IMR-90 (cell line): ENCODE results near the gene SLC19A1. TPM values are rescaled to one million over a fixed set of nuclear protein-coding genes. Genes with fewer than 3 reads are reported as not detected.

Experiments
- ATAC-seq: fragments of 200-7000 bp; cut with Tn5 transposase; 2 replicates; pipeline ENCODE4 v1.9.1; 2020; ENCODE audit warnings: low read depth, mild to moderate bottlenecking, moderate library complexity
- BruUV-seq: library from RNA; stranded (reverse); fragments of 400-500 nt; replicated peaks from 2 replicates; lab custom pipeline; 2021; lab: Mats Ljungman, UMichigan
- CTCF ChIA-PET: fragments of 300-600 bp; formaldehyde crosslinking; extraction: SDS; loops from one replicate; lab custom pipeline; 2021; ENCODE audit warnings: antibody characterized with exemption; lab: Yijun Ruan, JAX
- POLR2A ChIA-PET: fragments of 300-600 bp; sonication (Branson Sonifier 250); formaldehyde crosslinking; loops from one replicate; lab custom pipeline; 2022; ENCODE audit warnings: antibody characterized with exemption; ENCODE audit not compliant: unreplicated experiment; lab: Charles Lee
- DNase-seq: peaks from one replicate; pipeline ENCODE4 v3.0.0; 2013
- H2AFZ ChIP-seq: replicated peaks from 2 replicates; pipeline ENCODE3; 2013; ENCODE audit warnings: low read length, mild to moderate bottlenecking; ENCODE audit not compliant: poor library complexity
- H2AK5ac ChIP-seq: 2 replicates; pipeline ENCODE4 v1.6.1; 2013; ENCODE audit warnings: low read depth, low read length, inconsistent platforms
- H2AK9ac ChIP-seq: replicated peaks from 2 replicates; pipeline ENCODE3; 2013; ENCODE audit warnings: mild to moderate bottlenecking, low read depth, low read length, moderate library complexity; ENCODE audit not compliant: poor library complexity
- H2BK120ac ChIP-seq: 2 replicates; pipeline ENCODE4 v1.6.1; 2013; ENCODE audit warnings: low read depth, low read length, inconsistent platforms
- H2BK15ac ChIP-seq: 3 replicates; pipeline ENCODE4 v1.6.1; 2013; ENCODE audit warnings: low read depth, low read length, inconsistent platforms
- H2BK20ac ChIP-seq: 2 replicates; pipeline ENCODE4 v1.6.1; 2013; ENCODE audit warnings: low read depth, mild to moderate bottlenecking, inconsistent platforms, low read length, moderate library complexity
- H2BK5ac ChIP-seq: 2 replicates; pipeline ENCODE4 v1.6.1; 2013; ENCODE audit warnings: mild to moderate bottlenecking, low read depth, low read length, inconsistent platforms; ENCODE audit not compliant: poor library complexity, severe bottlenecking
- H3K14ac ChIP-seq: replicated peaks from 2 replicates; pipeline ENCODE4 v1.6.1; 2013; ENCODE audit warnings: low read depth, low read length, inconsistent platforms
- H3K18ac ChIP-seq: 2 replicates; pipeline ENCODE4 v1.6.1; 2013; ENCODE audit warnings: low read depth, low read length, control low read depth
- H3K23ac ChIP-seq: 2 replicates; pipeline ENCODE4 v1.6.1; 2013; ENCODE audit warnings: low read depth, low read length, inconsistent platforms
- H3K27ac ChIP-seq: 2 replicates; pipeline ENCODE4 v1.5.1; 2013; ENCODE audit warnings: mild to moderate bottlenecking, control low read depth, low read length; ENCODE audit not compliant: insufficient read depth
- H3K27me3 ChIP-seq: 2 replicates; pipeline ENCODE4 v1.6.1; 2013; ENCODE audit warnings: low read length; ENCODE audit not compliant: control insufficient read depth, insufficient read depth
- H3K36me3 ChIP-seq: 2 replicates; pipeline ENCODE4 v1.6.1; 2013; ENCODE audit warnings: low read length, mixed read lengths; ENCODE audit not compliant: control insufficient read depth, insufficient read depth
- H3K4ac ChIP-seq: 2 replicates; pipeline ENCODE4 v1.6.1; 2013; ENCODE audit warnings: low read depth, low read length, inconsistent platforms
- H3K4me1 ChIP-seq: 2 replicates; pipeline ENCODE4 v1.6.1; 2013; ENCODE audit warnings: low read length, mixed read lengths; ENCODE audit not compliant: control insufficient read depth, insufficient read depth
- H3K4me2 ChIP-seq: 2 replicates; pipeline ENCODE4 v1.6.1; 2013; ENCODE audit warnings: low read depth, mild to moderate bottlenecking, control low read depth, low read length, moderate library complexity
- H3K4me3 ChIP-seq: 2 replicates; pipeline ENCODE4 v1.5.1; 2013; ENCODE audit warnings: low read depth, mild to moderate bottlenecking, control low read depth, low read length, moderate library complexity; ENCODE audit not compliant: insufficient read depth
- H3K56ac ChIP-seq: 2 replicates; pipeline ENCODE4 v1.6.1; 2013; ENCODE audit warnings: low read length, inconsistent platforms; ENCODE audit not compliant: insufficient read depth; ENCODE audit errors: extremely low read depth
- H3K79me1 ChIP-seq, 2 experiments: 2 replicates each; pipeline ENCODE4 v1.6.1; 2013; ENCODE audit warnings: low read length in 2 of 2, inconsistent platforms in 1 of 2, low read depth in 1 of 2
- H3K9ac ChIP-seq: 2 replicates; pipeline ENCODE4 v1.6.1; 2013; ENCODE audit warnings: low read depth, low read length, control low read depth
- H3K9me1 ChIP-seq: 2 replicates; pipeline ENCODE4 v1.6.1; 2013; ENCODE audit warnings: low read length, inconsistent platforms; ENCODE audit not compliant: insufficient read depth
- H3K9me3 ChIP-seq: 2 replicates; pipeline ENCODE4 v1.6.1; 2013; ENCODE audit warnings: low read length; ENCODE audit not compliant: control insufficient read depth, insufficient read depth
- H4K20me1 ChIP-seq: 2 replicates; pipeline ENCODE4 v1.6.1; 2013; ENCODE audit warnings: low read length, inconsistent platforms; ENCODE audit not compliant: insufficient read depth
- H4K5ac ChIP-seq: 2 replicates; pipeline ENCODE4 v1.6.1; 2013; ENCODE audit warnings: mild to moderate bottlenecking, low read depth, low read length, control low read depth
- H4K8ac ChIP-seq, 2 experiments: 2 replicates each; pipeline ENCODE4 v1.6.1; 2013; ENCODE audit warnings: low read depth in 2 of 2, low read length in 2 of 2, control low read depth in 1 of 2, inconsistent platforms in 1 of 2
- H4K91ac ChIP-seq: 2 replicates; pipeline ENCODE4 v1.6.1; 2013; ENCODE audit warnings: low read depth, low read length, inconsistent platforms; ENCODE audit not compliant: insufficient read depth
- FOS ChIP-seq: fragments of 150-350 bp; IDR thresholded peaks from 2 replicates; pipeline ENCODE4 v1.6.1; 2016; ENCODE audit warnings: low read depth, low read length
- MXI1 ChIP-seq: IDR thresholded peaks from 2 replicates; pipeline ENCODE4 v1.6.1; 2012; ENCODE audit warnings: low read depth, mild to moderate bottlenecking, low read length, moderate library complexity, borderline replicate concordance
- NFE2L2 ChIP-seq: fragments of 150-350 bp; IDR thresholded peaks from 2 replicates; pipeline ENCODE4 v1.6.1; 2016; ENCODE audit warnings: low read depth, mild to moderate bottlenecking, low read length
- RAD21 ChIP-seq: IDR thresholded peaks from 2 replicates; pipeline ENCODE4 v1.6.1; 2012; ENCODE audit warnings: low read length, improper control_type of control experiment
- WGBS, 2 experiments: methylation state at CpG; one replicate each; pipeline versions ENCODE4 v1.1.5 to v1.1.7; 2013; ENCODE audit warnings: missing lambda C conversion rate in 2 of 2; ENCODE audit not compliant: insufficient read length in 1 of 2; ENCODE audit errors: extremely low coverage in 2 of 2; 5-methylcytosine and 5-hydroxymethylcytosine counted together
- dilution Hi-C: fragments of 300-500 bp; cut with HindIII; formaldehyde crosslinking; loops from one replicate; pipeline ENCODE4 v1.14.3; 2018; ENCODE audit warnings: low sequenced_read_pairs; ENCODE audit not compliant: unreplicated experiment
- in situ Hi-C: fragments of 300-500 bp; cut with MboI; formaldehyde crosslinking; loops from 3 replicates; pipeline ENCODE4 v1.14.3; 2019; ENCODE audit warnings: low sequenced_read_pairs, inconsistent platforms, mixed read lengths
- intact Hi-C: fragments of 100-400 bp; cut with micrococcal nuclease; formaldehyde crosslinking; loops from 2 replicates; pipeline ENCODE4 v1.10.0; 2022
- polyA plus RNA-seq, 3 experiments: library from polyadenylated mRNA; depleted of rRNA; stranded (reverse); fragments of >200 nt; gene quantifications; 2 replicates each; pipeline ENCODE4 v1.2.3, GENCODE V29; 2012; ENCODE audit warnings: low replicate concordance in 1 of 3
- total RNA-seq: library from RNA; depleted of rRNA; stranded (reverse); fragments of >200 nt; gene quantifications from 2 replicates; pipeline ENCODE4 v1.2.3, GENCODE V29; 2012

The SLC19A1 gene
- total and polyA plus RNA-seq, 2 of the 4 experiments (the other 2 are of a cell fraction): 2.2 to 16.2 TPM

GRCh38 chr21:45524756-45525152, 17.5 kb downstream of the SLC19A1 start:
- POLR2A ChIA-PET: no interaction called here
- peaks cover 8% of the 10 kb centered on the region for H3K9me3 ChIP-seq

More at GRCh38 chr21:45524756-45525152, 17.5 kb downstream of the SLC19A1 start:
- H3K18ac ChIP-seq: no peak overlapping the region
- H4K91ac ChIP-seq: no peak overlapping the region
- DNase-seq (no peak), ATAC-seq (no peak)
- no peak overlapping the region for H3K9ac ChIP-seq
- no peaks in the 10 kb centered on the region for H4K20me1 ChIP-seq
- no peaks in the 10 kb centered on the region for H3K4me1 ChIP-seq
- peaks cover 0 to 4% of the 10 kb centered on the region in 2 experiments; a peak in 2 of 4 replicates for H3K79me1 ChIP-seq
- no peak overlapping the region for H4K8ac ChIP-seq
- no peak overlapping the region for H2BK15ac ChIP-seq
- no peak overlapping the region for H3K27ac ChIP-seq
- no peak overlapping the region for H2BK5ac ChIP-seq
- H3K4me3 ChIP-seq: no peak overlapping the region
- no peak overlapping the region for H2BK120ac ChIP-seq
- no peak overlapping the region for H2BK20ac ChIP-seq
- intact Hi-C loops: no loop called here
- H3K4ac ChIP-seq: no peak overlapping the region
- H2AK5ac ChIP-seq: no peak overlapping the region
- BruUV-seq: no TSS peak
- H3K27me3 ChIP-seq: no peaks in the 10 kb centered on the region
- no peak overlapping the region for H3K14ac ChIP-seq
- dilution Hi-C loops: no loop called here
- in situ Hi-C loops: no loop called here
- H2AFZ ChIP-seq: no peak overlapping the region
- no peak overlapping the region for H2AK9ac ChIP-seq
- peaks cover 13% of the 10 kb centered on the region for H3K36me3 ChIP-seq
- H3K4me2 ChIP-seq: no peak overlapping the region
- no peak for TF ChIP-seq MXI1
- TF ChIP-seq RAD21: no peak
- no peak for TF ChIP-seq FOS
- no peak for TF ChIP-seq NFE2L2
- no peak overlapping the region for H4K5ac ChIP-seq
- peaks cover 4% of the 10 kb centered on the region for H3K9me1 ChIP-seq
- H3K23ac ChIP-seq: no peak overlapping the region
- CTCF ChIA-PET: no interaction called here
- 80% methylated on average over 1 of the region's 11 CpGs; no CpG with 5 or more reads in 1 of the 2 experiments for WGBS, 2 experiments
- no peak overlapping the region for H3K56ac ChIP-seq
